Neural crest cell (in vitro differentiated cells): ENCODE measurements around the gene FUZ. TPM values are rescaled to one million over a fixed set of nuclear protein-coding genes. Genes with fewer than 3 reads are reported as not detected.
A peak's percentile ranks its signal among the peaks of the same experiment; 100 is the strongest.

Experiments used
- DNase-seq: peaks from one replicate; pipeline ENCODE4 v3.0.0; 2021; ENCODE audit warnings: low read depth, mixed read lengths, low spot score
- H3K27ac Mint-ChIP-seq: one replicate; pipeline ENCODE4 v1.8.0; 2021; ENCODE audit warnings: mild to moderate bottlenecking, mixed read lengths; ENCODE audit not compliant: unreplicated experiment
- H3K27me3 Mint-ChIP-seq: 2 replicates; pipeline ENCODE4 v1.8.0; 2021; ENCODE audit warnings: low read depth, mild to moderate bottlenecking, mixed read lengths
- H3K36me3 Mint-ChIP-seq: 2 replicates; pipeline ENCODE4 v1.8.0; 2021; ENCODE audit warnings: low read depth, mild to moderate bottlenecking, mixed read lengths
- H3K4me1 Mint-ChIP-seq: 2 replicates; pipeline ENCODE4 v1.8.0; 2021; ENCODE audit warnings: mixed read lengths
- H3K4me3 Mint-ChIP-seq: one replicate; pipeline ENCODE4 v1.8.0; 2021; ENCODE audit warnings: mild to moderate bottlenecking, mixed read lengths
- H3K9me3 Mint-ChIP-seq: 2 replicates; pipeline ENCODE4 v1.8.0; 2021; ENCODE audit warnings: mixed read lengths
- total RNA-seq: library from RNA; stranded (reverse); gene quantifications from 2 replicates; pipeline ENCODE4 v1.2.1, GENCODE V29; 2021
- TF ChIP-seq, protein P1 (sequence below): fragments of 200-600 bp; sonication (generic); conservative IDR thresholded peaks from 2 replicates; pipeline ENCODE4 v1.5.0; 2021; ENCODE audit warnings: antibody characterized with exemption, mild to moderate bottlenecking

FUZ gene
- total RNA-seq, 1 donor from 2014 or later, result 38.0 TPM

DNA sequence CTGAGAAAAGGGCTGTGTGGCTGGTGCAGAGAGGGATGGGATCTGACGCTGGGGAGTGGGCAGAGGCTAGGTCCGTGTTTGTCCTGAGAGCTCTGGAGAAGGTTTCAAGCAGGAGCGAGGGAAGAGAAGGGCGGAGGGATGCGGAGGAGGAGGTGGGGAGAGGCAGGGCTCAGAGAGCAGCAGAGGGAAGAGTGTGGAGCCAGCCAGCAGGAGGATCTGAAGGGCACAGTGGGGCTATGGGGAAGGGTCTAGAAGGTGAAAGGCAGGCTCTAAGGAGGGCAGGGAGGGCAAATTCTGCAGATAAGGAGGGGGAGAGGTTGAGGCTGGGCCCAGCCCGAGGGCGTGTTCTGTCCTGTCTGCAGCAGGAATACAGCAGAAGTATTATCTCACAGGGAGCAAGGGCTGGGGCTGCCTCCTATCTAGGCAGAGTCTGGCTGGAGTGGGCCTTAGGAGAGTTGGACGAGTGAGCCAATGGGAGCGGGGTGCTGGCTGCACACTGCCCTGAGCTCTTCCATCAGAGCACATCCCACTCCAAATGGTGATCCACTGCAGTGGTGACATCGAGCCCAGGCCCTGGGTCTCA, 40.2 kb downstream of the FUZ start:
- H3K27me3 Mint-ChIP-seq, result no peaks in the 10 kb centered on the region
- peak overlapping the region; percentile 41 for H3K4me3 Mint-ChIP-seq
- H3K27ac Mint-ChIP-seq, result peak overlapping the region; percentile 35
- H3K36me3 Mint-ChIP-seq, result no peaks in the 10 kb centered on the region
- no peaks in the 10 kb centered on the region for H3K9me3 Mint-ChIP-seq
- peaks cover 22% of the 10 kb centered on the region for H3K4me1 Mint-ChIP-seq
- TF ChIP-seq, protein P1, sequence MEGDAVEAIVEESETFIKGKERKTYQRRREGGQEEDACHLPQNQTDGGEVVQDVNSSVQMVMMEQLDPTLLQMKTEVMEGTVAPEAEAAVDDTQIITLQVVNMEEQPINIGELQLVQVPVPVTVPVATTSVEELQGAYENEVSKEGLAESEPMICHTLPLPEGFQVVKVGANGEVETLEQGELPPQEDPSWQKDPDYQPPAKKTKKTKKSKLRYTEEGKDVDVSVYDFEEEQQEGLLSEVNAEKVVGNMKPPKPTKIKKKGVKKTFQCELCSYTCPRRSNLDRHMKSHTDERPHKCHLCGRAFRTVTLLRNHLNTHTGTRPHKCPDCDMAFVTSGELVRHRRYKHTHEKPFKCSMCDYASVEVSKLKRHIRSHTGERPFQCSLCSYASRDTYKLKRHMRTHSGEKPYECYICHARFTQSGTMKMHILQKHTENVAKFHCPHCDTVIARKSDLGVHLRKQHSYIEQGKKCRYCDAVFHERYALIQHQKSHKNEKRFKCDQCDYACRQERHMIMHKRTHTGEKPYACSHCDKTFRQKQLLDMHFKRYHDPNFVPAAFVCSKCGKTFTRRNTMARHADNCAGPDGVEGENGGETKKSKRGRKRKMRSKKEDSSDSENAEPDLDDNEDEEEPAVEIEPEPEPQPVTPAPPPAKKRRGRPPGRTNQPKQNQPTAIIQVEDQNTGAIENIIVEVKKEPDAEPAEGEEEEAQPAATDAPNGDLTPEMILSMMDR, result no peak
- no peak for DNase-seq

DNA sequence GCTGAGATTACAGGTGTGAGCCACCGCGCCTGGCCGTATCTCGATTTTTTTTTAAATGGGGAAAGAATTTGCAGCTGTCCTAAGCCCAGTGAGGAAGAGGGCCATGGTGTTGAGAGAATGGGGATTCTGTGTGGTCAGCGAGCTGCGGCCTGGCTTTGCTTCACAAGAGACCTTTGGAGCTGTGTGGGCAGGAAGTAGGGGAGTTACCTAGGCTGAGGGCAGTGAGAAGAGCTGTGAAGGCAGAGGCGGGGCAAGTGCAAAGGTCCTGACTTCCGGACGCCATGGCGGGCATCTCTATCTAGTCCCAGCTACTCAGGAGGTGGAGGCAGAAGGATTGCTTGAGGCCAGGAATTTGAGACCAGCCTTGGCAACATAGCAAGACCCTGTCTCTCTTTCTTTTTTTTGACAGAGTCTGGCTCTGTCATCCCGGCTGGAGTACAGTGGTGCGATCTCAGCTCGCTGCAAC, 41.4 kb downstream of the FUZ start:
- peak overlapping the region; percentile 75 for H3K27ac Mint-ChIP-seq

DNA sequence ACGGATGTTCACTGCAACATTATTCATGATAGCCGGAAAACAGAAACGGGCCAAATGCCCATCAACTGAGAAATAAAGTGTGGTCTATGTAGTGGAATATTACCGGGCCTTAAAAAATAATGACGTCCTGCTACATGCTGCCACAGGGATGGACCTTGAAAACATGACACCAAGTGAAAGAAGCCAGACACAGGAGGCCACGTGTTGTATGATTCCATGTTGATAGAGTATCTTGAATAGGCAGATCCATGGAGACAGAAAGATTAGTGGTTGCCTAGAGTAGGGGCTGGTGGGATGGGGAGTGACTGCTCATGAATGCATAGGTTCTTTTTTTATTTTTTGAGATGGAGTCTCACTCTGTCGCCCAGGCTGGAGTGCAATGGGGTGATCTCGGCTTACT, 42.6 kb downstream of the FUZ start:
- no peaks in the 10 kb centered on the region for H3K9me3 Mint-ChIP-seq
- TF ChIP-seq, protein P1, result no peak
- DNase-seq, result no peak
- no peaks in the 10 kb centered on the region for H3K36me3 Mint-ChIP-seq
- no peaks in the 10 kb centered on the region for H3K27me3 Mint-ChIP-seq
- peak overlapping the region; percentile 31 for H3K4me3 Mint-ChIP-seq
- H3K27ac Mint-ChIP-seq, result no peak overlapping the region
- H3K4me1 Mint-ChIP-seq, result peaks cover 40% of the 10 kb centered on the region

More for the DNA sequence above, 41.4 kb downstream of the FUZ start:
- Mint-ChIP-seq H3K4me3 (peak overlapping the region; percentile 66), H3K9me3 (no peaks in the 10 kb centered on the region), H3K4me1 (peaks cover 31% of the 10 kb centered on the region), H3K27me3 (no peaks in the 10 kb centered on the region), H3K36me3 (no peaks in the 10 kb centered on the region)
- no peak for DNase-seq
- TF ChIP-seq, protein P1, result no peak

DNA sequence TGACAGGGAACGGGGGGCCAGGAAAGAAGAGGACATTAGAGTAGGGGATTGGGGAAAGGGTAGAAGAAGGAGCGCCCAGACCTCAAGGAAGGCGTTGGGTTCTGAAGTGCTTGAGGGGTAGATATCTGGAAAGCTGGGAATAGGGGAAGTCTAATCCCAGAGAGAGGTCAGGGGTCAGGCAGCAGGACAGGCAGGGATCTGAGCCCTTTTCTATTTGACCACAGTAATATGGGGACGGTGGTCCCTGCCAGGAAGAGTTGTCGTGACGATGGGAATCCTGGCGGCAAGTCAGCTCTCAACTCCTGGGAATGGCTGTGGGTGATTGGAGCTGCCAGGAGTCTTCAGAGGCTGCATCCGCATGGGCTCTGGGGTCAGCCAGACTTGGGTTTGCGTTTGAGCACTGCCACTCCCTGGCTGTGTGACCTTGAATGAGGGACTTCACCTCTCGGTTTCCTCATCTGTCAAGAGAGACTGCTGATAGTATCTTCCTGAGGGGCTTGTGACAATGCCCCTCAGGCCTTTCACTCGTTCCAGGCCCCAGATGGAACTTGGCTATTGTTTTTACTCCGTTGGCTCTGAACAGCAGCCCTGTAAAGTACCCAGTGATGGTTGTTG, 45.0 kb downstream of the FUZ start:
- Mint-ChIP-seq H3K27ac (peak overlapping the region; percentile 70), H3K9me3 (no peaks in the 10 kb centered on the region), H3K36me3 (no peaks in the 10 kb centered on the region), H3K4me3 (peak overlapping the region; percentile 98), H3K4me1 (peaks cover 42% of the 10 kb centered on the region), H3K27me3 (no peaks in the 10 kb centered on the region)
- TF ChIP-seq, protein P1, result no peak
- no peak for DNase-seq

DNA sequence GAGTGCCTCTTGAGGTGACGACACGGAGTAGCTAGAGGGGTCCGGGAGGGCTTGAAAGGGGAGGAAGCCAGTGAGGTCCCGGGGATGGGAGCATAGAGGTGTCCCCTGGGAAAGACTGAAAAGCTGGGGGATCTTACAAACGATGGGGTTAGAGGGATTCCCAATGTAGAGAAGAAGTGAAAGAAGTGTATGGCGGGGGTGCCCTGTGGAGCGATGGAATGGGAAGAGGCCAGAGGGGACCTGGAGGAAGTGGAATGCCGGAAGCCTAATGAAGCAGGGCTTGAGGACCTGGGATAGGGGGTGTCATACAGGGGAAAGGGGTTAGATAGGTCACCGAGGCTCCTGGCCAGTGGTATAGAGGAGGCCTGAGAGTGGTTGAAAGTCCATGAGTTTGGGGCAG, 45.7 kb downstream of the FUZ start:
- Mint-ChIP-seq H3K27ac (peak overlapping the region; percentile 92), H3K4me1 (peaks cover 39% of the 10 kb centered on the region), H3K36me3 (no peaks in the 10 kb centered on the region), H3K27me3 (no peaks in the 10 kb centered on the region), H3K4me3 (peak overlapping the region; percentile 98), H3K9me3 (no peaks in the 10 kb centered on the region)
- DNase-seq, result no peak
- TF ChIP-seq, protein P1, result no peak
